BE2C (cell line): ENCODE measurements around the gene RIMBP2.

Experiments
- DNase-seq: peaks from one replicate; pipeline ENCODE4 v3.0.0-alpha.2; 2020
- H3K27me3 ChIP-seq: fragments of 250-450 bp; sonication (Bioruptor Pico); 2 replicates; pipeline ENCODE4 v1.5.1; 2020; ENCODE audit warnings: mild to moderate bottlenecking
- H3K36me3 ChIP-seq: fragments of 250-450 bp; sonication (Bioruptor Pico); 2 replicates; pipeline ENCODE4 v1.5.1; 2020; ENCODE audit warnings: mild to moderate bottlenecking
- H3K4me1 ChIP-seq: fragments of 250-450 bp; sonication (Bioruptor Pico); 2 replicates; pipeline ENCODE4 v1.5.1; 2020
- H3K4me3 ChIP-seq: 2 replicates; pipeline ENCODE4 v1.5.1; 2011; ENCODE audit warnings: low read depth, low read length
- H3K9me3 ChIP-seq: fragments of 250-450 bp; sonication (Bioruptor Pico); 2 replicates; pipeline ENCODE4 v1.5.1; 2020
- CTCF ChIP-seq: IDR thresholded peaks from 2 replicates; pipeline ENCODE4 v1.5.1; 2012; ENCODE audit warnings: mild to moderate bottlenecking, low read depth, low read length

Gene RIMBP2

DNA sequence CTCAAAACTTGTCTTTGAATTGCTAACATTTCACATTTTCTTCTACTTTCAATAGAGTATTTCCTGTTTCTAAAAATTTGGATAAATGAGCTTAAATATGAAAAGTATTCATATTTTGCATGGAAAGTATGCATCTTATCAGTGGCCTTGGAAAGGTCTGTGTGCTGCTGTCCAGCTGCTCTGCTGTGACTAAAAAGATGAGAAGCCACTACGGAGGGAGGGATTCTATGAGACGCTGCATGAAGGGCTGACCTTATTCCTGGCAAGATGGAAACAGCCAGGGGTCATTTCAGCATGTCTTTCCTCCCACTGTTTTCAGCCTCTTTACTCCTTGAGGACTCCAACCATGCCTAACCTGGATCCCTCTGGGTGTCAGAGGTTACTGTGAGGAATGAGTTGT lies 365.4 kb downstream of the RIMBP2 start:
- H3K9me3 ChIP-seq = no peaks in the 10 kb centered on the region
- H3K27me3 ChIP-seq = peaks cover 52% of the 10 kb centered on the region
- no peak for TF ChIP-seq CTCF
- no peak for DNase-seq
- no peaks in the 10 kb centered on the region for H3K4me1 ChIP-seq
- no peaks in the 10 kb centered on the region for H3K36me3 ChIP-seq
- no peak overlapping the region for H3K4me3 ChIP-seq

- peak; percentile 39 for DNase-seq
Measured at GRCh38 chr12:130347588-130347987, 368.5 kb downstream of the RIMBP2 start.

More at GRCh38 chr12:130347588-130347987, 368.5 kb downstream of the RIMBP2 start:
- H3K4me1 ChIP-seq = no peaks in the 10 kb centered on the region
- TF ChIP-seq CTCF = no peak
- H3K27me3 ChIP-seq = peaks cover 28% of the 10 kb centered on the region
- H3K4me3 ChIP-seq = no peak overlapping the region
- no peaks in the 10 kb centered on the region for H3K36me3 ChIP-seq
- no peaks in the 10 kb centered on the region for H3K9me3 ChIP-seq
